GM19239 (cell line): Measurements from ENCODE around the gene INHBB.

ENCODE experiments used
- DNase-seq: peaks from one replicate; pipeline ENCODE4 v3.0.0; 2011; ENCODE audit warnings: low spot score; ENCODE audit not compliant: insufficient read length
- FAIRE-seq: peaks from 2 replicates; lab custom pipeline; 2011; peaks lifted over from hg19 to GRCh38; lab: Jason Lieb, UNC

INHBB gene

DNA sequence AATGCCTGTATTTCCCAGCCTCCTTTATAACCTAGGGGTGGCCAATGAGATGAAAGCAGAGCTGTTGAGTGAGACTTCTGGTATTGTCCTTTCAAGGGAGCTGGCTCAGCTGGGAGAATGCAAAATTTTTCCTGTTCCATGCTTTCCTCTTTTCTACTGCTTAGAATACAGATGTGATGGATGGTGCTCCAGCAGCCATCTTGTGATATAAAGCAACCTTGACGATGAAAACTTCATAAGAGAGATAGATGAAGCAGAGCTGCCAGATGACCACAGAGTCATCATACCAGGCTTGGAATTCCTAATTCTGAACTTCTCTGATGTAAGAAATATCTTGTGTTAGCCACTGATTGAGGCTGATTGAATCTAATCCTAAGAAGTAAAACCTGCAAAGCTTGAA lies 11.9 kb upstream of the INHBB start:
- DNase-seq (no peak), FAIRE-seq (no peak)

DNA sequence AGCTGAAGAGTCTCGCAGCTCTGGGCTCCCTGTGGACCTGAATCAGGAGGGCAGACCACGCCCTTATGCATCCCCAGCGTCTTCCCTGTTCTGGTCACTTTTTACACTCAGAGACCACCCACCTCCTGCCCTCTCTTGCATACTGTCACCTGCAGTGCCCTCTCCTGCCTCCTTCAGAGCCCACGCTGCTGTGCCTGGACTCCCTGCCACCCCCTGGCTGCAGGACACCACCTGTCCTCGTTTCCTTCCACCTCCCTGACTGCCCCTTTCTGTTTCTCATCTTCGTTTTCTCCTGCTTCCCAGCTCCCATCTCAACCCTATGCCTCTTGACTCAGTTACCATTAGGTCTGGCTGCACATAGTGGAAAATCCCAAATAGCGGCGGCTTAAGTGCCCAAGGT lies 9.2 kb upstream of the INHBB start:
- no peak for FAIRE-seq

DNA sequence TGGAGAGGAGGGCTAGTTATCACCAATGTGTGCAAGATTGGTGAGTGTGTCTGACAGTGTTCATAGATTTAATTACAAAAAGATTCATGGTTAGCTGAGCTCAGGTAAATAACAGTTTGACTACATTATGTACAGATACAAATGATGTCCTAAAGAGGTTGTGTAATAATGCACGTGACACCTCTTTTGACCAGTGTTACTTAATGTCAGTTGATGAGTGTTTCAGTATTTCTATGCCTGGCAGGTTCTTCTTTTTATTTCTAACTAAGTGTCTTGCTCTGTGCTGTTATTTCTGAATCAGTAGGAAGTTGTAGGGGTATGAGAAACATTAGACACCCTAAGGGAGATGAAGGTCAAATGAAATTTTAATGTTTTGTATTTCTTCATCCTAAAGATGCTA lies 7.9 kb upstream of the INHBB start:
- FAIRE-seq (no peak), DNase-seq (no peak)

More for the DNA sequence above, 9.2 kb upstream of the INHBB start:
- no peak for DNase-seq

DNA sequence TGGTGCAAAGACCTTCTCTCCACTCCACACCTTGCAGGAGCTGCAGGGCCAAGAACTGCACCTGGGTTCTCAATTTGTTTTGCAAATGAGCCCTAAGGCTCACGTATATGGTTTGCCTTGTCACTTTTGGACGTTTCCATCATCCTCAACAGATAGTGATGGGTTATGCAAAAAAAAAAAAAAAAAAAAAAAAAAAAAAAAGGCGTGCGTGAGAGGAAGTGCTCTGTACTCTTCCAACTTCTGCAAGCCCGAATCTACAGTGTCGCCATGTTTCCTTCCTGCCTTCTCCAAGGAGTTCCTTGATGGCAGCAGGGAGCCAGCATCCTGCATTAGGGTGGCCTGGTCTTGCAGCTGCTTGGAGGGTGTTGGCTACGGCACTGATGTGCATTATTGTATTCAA lies 4.0 kb upstream of the INHBB start:
- FAIRE-seq (no peak), DNase-seq (no peak)

DNA sequence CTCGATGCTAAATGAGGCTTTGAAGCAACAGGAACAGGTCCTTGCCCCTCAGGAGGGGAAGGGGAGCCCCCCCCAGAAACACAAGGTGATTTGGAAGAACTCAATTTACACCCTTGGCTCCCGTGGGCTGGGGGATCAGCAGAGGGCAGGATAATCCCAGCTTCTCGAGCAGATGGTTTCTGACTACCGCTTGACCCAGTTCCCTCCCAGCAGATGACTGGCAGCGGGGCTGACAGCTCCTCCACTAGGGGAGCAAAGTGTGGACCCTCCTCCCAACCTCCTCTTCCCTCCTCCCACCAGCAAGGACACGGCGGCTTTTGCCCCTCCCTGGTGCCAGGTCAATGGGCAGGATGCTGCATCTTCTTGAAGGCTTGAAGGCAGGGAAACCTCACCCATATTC lies 3.5 kb upstream of the INHBB start:
- FAIRE-seq (no peak), DNase-seq (no peak)

DNA sequence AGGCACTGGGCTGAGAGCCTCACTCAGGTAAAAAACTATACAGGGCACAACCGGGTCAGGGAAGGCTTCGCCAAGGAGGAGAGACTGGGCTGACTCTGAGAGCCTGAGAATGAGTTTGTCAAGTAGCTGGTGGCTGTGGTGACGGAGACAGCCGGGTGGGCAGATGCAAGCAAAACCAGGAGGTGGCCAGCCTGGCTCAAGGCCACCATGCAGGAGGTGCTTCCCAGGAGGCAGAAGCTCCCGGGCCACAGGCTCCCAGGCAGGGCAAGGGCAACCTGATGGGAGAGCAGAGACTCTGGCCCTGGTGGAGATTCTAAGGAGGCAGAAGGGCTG lies 2.9 kb upstream of the INHBB start:
- DNase-seq (no peak), FAIRE-seq (no peak)

DNA sequence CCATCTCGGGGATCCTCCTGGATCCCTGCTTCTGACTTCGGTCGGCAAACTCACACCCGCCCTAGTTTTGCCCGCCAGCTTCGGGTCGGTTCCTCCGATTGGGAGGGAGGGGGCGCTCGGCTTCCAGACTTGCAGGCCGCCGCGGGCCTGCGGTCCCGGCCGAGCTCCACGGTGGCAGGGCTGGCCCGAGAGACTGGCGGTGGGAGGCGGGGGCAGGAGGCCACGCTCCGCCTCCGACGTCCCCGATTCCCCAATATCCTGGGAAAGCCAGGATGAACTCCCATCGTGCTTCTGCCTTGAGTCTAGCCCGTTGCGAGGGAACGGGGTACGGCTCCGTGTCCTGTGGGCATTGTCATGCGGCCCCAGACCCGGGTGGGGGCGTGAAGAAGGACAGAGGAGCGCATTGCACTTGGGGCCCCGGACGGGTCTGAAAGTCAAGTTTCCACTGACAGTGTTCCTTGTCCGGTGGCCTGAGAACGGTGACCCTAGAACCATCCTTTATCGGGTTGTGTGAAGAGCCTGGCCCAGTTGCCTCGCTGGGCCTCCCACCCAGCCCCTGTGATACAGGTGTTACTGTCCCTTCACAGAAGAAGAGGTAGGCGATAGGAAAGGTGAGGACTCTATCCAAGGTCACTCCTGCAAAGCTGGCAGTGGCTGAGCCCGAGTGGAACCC lies 2.4 kb upstream of the INHBB start:
- DNase-seq (peak; percentile 73), FAIRE-seq (peak; percentile 35)

DNA sequence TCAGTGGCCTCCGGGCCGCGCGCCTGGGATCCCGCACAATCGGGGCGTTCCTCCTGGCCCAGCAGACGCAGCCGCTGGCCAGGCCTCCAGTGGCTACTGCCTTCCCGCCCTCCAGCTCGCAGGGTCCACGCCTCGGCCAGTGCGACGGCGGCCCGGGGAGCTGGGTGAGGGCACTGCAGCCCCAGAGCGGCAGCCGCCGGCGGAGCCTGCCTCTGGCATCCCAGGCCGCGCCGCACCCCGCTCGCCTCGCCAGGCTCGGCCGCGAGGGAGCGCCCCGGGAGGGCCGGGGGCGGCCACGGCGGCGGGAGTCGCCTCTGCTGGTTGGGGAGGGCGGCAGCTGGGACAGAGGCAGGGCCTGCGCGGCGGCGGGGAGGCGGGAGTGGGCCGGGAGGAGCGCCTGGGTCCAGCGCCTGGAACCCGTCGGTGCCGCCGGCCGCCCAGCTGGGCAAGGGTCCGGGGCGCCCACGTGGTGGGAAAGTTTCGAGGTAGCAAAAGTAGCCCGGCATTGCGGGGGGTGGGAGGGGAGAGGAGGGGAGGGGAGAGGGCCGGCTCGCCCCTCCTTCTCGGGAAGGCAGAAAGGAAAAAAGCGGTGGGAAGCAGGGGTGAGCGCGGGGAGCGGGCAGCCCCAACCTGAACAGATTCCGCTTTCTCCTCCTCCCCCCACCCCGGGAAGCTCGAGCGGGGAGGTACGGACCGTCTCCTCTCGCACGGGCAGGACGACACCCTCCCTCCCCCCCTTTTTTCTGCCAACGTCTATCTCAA lies 1.5 kb upstream of the INHBB start:
- FAIRE-seq (no peak), DNase-seq (no peak)

DNA sequence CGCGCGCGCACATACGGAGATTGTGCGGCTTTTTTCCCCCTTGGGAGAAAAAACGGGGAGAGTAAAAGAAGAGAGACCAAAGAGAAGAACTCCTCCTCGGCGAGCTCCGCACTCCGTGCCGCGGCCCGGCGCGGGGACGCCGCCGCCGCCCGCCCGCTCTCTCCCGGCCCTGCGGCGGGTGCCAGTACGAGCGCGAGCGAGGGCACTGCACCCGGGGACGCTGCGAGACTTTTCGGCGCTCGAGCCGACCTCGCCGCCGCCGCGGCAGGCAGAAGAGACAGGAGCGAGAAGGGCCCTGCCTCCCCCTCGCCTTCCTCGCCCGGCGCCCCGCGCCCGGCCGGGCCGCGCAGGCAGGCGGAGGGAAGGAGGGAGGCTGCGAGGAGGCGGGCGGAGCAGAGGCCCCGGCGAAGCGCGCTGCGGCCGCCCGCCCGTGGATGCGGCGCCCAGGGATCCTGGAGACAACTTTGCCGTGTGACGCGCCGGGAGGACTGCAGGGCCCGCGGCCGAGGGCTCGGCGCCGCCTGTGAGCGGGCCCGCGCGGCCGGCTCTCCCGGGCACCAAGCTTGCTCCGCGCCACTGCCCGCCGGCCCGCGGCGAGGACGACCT lies 857 bp upstream of the INHBB start:
- no peak for FAIRE-seq
- no peak for DNase-seq

DNA sequence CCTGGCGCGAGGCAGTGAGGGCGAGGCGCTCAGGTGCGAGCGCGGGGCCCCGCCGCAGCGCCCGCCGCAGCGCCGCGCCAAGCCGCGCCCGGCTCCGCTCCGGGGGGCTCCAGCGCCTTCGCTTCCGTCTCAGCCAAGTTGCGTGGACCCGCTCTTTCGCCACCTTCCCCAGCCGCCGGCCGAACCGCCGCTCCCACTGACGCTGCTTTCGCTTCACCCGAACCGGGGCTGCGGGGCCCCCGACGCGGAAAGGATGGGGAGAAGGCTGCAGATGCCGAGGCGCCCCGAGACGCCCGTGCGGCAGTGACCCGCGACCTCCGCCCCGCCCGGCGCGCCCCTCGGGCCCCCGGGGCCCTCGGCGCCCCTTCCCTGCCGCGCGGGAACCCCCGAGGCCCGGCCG lies 328 bp upstream of the INHBB start:
- no peak for DNase-seq
- no peak for FAIRE-seq

DNA sequence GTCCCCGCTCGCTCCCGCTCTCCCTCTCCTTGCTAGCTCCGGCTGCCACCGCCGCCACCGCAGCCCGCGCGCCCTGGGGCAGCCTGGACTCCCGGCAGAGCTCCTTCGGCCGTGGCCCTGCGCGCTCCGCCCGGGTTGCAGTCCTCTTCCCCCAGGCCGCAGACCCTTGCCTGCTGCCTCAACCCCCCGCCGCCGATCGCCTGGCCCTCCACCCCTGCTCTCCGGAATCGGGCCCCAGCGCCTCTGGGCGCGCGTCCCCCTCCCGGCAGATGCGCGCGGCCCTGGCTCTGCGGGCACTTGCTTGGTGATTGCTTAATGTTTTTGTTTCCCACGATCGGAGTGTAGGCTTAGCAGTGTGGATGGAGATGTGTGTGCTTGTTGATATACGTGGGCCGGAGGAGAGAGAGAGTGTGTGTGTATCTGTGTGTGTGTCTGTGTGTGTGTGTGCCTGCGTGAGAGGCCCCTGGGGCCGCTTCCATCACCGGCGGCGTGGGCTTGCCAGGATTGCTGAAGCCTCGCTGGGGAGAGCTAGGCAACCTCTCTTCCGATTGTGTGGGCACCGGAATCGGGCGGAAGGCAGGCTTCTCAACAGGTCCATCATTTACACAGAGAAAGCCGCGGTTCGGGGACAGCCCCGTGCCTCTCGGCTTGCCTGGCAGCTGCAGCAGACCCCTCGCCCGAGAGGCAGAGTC lies 877 bp downstream of the INHBB start:
- DNase-seq (no peak), FAIRE-seq (no peak)

DNA sequence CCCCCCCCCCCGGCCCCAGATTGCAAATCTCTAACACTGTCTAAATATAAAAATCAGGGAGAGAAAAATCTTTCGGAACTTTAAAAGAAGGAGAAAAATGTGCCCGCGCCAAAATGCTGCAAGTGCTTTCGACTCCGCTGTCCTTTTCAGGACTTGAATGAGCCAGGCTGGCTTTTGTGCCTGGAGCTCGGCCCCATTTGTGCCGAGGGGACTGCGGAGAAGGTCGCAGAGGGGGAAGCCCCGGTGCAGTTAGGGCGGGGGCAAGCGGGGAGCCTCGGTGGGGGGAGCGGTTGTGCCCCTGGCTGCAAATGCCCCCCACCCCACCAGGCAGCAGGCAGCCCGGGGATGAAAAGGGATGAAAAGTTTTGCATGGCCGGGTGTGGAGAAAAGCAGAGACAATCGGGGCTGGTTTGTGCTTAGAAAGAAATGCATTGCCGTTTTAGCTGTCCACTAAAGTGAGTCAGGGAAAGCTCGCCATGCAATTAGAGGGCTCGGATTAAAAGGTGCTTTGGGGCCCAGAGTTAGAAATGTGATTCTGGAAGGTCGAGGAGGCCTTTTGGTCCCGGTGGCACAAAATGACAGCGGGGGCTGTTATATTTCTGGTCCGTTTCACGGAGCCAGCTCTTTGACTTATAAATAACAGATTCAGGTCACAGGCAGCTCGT lies 1.6 kb downstream of the INHBB start:
- FAIRE-seq (no peak), DNase-seq (no peak)

DNA sequence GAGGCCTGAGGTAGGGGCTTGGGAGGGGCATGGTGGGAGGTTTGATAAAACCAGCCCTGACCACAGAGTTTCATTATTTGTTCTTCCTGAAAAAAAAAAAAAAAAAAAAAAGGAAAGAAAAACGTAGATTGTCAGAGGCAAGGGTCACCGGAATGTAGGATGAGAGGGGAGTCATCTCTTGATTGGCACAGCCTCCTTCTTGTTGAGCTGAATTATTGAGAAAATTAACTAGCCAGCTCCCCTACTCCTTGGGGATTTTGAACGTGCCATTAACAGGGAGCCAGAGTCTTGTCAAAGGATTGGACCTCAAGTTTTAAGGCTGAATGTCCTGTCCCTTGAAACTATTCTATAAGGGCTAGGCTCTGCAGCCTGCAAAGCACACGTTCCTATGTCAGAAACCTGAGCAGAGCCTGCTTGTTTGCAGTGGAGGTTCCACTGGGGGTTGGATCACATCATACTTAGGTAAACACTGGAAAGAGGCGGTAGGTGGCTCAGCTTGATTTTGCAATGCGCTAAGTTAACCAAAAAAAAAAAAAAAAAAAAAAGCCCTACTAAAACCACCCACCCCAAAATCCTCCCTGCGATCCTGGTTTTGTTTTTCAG lies 2.3 kb downstream of the INHBB start:
- FAIRE-seq (no peak), DNase-seq (no peak)

DNA sequence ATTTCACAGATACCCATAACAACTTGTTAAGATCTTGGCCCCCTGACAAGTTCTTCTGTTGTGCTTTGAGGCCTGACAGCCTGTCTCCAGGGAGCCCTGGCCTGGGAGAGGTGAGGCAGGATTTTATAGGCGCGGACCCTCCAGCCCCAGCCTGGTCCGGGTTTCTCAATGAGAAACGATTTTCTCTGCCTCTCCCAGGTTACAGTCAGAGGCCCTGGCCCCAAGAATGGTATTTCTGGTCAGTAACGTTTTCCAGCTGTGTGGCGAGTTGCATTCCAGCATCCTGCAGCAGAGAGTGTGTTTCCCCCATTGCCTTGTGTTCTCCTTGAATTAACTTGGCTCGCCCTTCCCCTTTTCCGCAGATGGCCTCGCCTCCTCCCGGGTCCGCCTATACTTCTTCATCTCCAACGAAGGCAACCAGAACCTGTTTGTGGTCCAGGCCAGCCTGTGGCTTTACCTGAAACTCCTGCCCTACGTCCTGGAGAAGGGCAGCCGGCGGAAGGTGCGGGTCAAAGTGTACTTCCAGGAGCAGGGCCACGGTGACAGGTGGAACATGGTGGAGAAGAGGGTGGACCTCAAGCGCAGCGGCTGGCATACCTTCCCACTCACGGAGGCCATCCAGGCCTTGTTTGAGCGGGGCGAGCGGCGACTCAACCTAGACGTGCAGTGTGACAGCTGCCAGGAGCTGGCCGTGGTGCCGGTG lies 3.0 kb downstream of the INHBB start:
- FAIRE-seq (no peak), DNase-seq (no peak)

DNA sequence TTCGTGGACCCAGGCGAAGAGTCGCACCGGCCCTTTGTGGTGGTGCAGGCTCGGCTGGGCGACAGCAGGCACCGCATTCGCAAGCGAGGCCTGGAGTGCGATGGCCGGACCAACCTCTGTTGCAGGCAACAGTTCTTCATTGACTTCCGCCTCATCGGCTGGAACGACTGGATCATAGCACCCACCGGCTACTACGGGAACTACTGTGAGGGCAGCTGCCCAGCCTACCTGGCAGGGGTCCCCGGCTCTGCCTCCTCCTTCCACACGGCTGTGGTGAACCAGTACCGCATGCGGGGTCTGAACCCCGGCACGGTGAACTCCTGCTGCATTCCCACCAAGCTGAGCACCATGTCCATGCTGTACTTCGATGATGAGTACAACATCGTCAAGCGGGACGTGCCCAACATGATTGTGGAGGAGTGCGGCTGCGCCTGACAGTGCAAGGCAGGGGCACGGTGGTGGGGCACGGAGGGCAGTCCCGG lies 3.5 kb downstream of the INHBB start:
- DNase-seq = no peak
- no peak for FAIRE-seq

DNA sequence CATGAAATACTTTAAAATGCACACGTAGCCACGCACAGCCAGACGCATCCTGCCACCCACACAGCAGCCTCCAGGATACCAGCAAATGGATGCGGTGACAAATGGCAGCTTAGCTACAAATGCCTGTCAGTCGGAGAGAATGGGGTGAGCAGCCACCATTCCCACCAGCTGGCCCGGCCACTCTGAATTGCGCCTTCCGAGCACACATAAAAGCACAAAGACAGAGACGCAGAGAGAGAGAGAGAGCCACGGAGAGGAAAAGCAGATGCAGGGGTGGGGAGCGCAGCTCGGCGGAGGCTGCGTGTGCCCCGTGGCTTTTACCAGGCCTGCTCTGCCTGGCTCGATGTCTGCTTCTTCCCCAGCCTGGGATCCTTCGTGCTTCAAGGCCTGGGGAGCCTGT lies 4.1 kb downstream of the INHBB start:
- FAIRE-seq (no peak), DNase-seq (no peak)

DNA sequence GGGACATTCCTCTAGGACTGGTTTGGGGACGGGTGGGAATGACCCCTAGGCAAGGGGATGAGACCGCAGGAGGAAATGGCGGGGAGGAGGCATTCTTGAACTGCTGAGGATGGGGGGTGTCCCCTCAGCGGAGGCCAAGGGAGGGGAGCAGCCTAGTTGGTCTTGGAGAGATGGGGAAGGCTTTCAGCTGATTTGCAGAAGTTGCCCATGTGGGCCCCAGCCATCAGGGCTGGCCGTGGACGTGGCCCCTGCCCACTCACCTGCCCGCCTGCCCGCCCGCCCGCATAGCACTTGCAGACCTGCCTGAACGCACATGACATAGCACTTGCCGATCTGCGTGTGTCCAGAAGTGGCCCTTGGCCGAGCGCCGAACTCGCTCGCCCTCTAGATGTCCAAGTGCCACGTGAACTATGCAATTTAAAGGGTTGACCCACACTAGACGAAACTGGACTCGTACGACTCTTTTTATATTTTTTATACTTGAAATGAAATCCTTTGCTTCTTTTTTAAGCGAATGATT lies 4.9 kb downstream of the INHBB start:
- FAIRE-seq = no peak
- no peak for DNase-seq

DNA sequence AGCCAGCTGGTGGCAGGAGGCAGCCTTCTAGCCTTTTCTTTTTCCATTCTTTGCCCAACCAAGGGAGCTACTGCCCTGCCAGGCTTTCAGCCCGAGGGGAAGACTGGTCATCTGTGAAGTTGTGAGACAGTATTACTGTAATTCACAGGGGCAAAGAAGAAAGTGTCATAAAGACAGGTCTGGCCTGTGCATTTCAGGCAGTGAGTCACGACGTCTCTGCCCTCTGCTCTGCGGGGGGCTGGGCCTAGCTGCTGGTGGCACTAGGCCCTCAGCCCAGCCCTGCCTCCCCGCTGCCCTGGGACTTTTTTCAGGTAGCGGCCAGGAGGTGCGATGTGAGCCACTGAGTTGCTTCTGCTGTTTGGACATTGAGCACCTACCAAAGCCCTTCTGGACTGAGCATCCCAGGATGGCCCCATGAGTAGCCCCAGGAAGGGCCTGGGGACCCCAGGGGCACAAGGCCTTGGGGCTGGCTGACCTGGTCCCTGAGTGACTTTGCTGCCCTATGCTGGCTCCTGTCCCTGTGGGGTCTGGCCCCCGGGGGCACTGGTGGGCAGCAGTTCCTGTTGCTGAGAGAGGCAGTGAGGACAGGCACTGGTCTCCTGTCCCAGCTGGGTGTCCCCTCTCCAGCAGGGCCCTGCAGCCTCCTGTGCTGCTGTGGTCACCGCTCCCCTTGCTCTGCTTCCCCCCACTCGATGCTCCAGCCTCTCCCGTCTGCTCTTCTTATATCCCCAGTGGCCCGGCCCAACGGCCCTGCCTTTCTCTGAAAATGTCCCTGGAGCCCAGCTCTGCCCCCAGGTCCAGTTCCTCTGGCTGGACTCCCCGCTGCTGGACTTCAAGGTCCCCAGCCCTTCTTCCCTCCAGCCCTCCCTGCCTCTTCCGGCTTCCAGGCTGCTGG lies 7.0 kb downstream of the INHBB start:
- no peak for DNase-seq
- no peak for FAIRE-seq

DNA sequence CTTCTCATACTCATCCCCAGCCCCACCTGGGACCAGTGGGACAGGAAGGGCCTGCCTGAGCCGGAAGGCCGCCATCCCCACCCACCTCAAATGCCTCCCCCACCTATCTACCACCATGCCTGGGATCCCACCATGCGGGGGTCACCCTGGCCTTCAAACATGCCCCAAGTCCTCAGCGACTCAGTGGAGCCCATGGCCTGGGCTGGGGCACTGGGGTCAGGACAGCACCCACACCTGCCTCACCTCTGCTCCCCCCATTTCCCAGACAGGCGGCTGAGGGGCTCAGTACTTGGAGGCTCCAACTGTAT lies 7.6 kb downstream of the INHBB start:
- FAIRE-seq = no peak

More for the DNA sequence above, 7.6 kb downstream of the INHBB start:
- DNase-seq = no peak
